ENCODE measurements around the gene PPP1R12C.
"Not testable (repeated sequence)": the region's sequence is repeated elsewhere in the genome, so short reads cannot be mapped to it uniquely, and the experiment has no call there.

Gene PPP1R12C

DNA sequence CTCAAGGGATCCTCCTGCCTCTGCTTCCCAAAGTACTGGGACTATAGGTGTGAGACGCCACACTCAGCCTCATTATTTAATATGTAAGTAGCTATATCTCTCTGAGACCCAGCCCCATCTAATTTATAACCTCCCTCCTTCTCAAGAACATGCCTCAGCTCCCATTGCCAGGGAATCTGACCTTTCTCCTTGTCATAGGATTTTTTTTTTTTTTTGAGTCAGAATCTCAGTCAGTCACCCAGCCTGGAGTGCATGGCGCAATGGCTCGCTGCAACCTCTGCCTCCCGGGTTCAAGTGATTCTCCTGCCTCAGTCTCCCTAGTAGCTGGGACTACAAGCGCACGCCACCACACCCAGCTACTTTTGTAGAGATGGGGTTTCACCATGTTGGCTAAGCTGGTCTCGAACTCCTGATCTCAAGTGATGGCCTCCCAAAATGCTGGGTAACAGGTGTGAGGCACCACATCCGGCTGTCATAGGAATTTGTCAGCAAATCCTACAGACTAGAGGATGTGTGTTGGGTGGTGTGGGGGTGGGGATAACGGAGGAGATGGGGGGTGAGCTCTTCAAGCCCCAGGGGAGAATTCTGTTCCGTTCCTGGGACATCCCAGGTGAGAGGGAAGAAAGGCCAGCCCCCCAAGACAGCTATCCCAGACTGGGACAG, 46.8 kb downstream of the PPP1R12C start:
- no peak for DNase-seq

DNA sequence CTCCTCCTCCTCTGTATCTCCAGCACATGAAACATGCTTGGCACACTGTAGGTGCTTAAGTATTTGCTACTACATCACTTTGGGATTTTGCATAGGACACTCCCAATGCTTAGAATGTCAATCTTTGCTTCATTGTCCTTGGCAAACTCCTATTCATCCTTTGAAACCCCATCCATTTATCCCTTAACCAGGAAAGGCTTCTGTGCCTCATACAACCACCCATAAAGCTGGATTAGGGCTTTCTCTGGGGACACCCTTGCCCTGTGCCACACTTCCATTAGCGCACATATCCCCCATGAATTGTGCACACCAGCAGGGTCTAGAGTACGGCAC, 47.6 kb downstream of the PPP1R12C start:
- no peak for DNase-seq

DNA sequence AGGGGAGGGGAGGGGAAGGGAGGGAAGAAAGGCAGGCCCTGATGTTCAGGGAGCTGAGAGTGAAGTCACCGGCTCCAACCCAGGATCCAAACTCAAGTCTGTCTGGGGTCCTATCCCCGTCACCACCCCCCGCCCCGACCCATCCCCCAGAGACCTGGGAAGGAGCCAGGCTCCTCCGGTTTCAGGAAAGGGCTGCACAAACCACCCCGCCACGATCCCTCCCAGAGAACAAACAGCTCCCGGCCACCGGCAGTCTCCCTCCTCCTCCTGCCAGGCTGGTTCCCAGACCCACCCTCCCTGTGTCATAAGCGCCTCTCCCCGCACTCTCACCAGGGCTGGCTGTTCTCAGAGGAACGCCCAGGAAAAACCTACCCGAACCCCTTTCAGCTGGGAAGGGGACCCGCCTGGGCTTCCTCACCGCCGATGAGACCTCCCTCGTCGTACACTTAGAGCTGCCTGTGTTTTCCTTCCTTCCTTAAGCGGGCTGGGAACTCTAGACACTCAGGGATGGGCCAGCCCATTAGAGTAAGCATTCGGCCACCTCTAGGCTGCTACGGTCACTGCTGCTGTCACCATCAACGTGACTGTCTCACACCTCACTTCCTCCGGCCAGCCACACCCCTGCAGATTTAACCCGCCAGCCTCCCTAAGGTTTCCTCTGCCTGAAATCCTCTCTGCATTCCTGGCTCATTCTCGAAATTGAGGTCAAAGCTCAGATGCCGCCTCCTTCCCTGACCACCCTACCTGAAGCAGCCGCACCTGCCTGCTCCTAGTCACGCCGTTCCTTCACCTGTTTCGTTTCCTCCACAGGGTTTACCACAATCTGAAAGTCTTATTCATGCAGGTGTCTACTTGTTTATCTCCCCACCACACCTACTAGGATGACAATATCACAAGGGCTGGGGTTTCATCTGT, 48.2 kb downstream of the PPP1R12C start:
- peak; percentile 8 for DNase-seq

DNA sequence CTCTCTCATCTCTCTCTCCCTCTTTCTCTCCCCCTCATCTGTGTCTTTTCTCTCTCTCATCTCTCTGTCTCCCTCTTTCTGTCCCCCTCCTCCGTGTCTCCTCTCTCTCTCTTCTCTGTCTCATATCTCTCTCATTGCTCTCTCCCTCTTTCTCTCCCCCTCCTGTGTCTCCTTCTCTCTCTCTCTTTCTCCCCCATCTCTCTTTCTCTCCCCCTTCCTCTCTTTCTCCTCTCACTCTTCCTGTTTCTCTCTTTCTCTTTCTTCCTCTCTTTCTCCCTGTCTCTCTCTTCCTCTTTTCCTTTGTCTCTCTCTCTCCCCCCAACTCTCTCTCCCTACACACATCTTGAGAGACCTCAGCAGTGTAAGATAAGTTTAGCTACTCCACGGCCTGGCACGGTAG, 49.6 kb downstream of the PPP1R12C start:
- no peak for DNase-seq

DNA sequence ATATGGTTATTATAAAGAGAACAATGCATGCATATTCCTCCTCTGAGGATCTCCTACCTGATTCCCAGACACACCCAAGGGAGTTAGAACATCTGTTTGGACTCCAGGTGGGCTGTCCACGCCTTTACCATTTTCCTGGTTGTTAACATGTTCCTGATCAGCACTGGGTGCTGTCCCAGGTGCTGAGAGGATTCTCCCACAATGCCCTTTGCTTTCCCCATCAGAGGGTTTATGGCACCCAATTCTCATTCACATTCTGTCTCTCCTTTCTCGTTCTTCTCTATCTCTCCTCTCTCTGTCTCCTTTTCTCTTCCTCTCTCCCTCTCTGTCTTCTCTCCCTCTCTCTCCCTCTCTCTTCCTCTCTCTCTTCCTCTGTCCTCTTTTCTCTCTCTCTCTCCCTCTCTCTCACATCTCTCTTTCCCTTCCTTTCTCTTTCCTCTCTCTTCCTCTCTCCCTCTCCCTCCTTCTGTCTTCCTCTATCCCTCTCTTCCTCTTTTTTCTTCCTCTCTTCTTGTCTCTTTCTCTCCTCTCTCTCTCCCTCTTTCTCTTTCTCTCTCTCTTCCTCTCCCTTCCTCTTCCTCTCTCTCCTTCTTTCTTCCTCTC, 51.2 kb downstream of the PPP1R12C start:
- no peak for DNase-seq

DNA sequence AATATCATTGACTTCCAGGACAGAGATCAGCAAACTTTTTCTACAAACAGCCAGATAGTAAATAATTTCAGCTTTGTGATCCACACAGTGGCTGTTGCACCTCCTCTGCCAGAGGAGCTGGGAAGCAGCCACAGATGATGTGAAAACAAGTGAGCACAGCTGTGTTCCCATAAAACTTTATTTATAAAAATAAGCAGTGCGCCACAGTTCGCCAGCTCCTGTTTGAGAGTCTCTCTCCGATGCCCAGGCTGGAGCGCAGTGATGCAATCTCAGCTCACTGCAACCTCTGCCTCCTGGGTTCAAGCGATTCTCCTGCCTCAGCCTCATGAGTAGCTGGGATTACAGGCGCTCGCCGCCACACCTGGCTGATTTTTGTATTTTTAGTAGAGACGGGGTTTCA, 51.9 kb downstream of the PPP1R12C start:
- not testable (repeated sequence) for DNase-seq

DNA sequence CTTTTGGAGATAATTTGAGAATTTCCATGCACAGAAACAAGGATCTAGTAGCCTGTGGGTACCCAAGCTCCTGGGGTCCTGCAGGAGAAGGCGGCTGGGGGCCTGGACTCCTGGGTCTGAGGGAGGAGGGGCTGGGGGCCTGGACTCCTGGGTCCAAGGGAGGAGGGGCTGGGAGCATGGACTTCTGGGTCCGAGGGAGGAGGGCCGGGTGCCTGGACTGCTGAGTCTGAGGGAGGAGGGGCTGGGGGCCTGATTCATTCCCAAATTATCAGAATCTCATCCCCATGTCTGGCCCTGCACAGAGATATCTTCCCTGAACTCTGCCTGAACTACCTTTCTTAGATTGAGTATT, 54.0 kb downstream of the PPP1R12C start:
- DNase-seq: no peak

DNA sequence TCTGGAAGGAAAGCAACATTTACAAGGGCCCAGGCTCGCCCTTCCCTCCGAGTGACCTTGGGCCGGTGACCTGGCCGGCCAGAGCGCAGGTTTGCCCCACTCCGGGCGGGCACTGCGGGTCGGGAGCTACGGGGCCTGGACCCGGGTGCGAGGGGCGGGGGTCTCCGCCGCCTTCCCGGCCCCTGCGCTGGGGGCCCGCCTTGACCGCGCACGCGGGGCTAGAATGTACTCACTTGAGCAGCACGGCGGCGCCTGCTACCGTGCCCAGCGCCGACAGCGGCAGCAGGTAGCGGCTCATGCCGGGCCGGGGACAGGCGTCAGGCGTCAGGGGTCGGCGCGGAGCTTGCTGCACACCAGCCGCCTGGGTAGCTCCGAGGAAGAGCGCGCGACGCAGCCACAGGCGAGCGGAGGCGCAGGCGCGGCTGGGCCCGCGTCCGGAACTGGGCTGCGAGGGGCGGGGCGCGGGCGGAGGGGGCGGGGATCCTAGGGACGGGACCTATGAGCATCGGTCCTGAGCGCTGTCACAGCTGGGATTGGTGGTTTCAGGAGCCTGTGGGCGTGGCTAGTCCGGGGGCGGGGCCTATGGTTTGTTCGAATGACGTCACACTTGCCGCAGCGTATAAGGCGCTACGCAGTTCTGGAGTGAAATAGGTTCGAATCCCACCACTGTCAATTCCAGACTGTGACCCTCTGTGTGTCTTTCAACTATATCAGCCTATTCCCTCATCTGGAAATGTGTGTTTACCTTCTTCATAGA, 54.5 kb downstream of the PPP1R12C start, which contains the start of gene RDH13:
RDH13 (minus strand) TSS at position 414 of the 757 bp plus-strand sequence; CDS start at position 298, 116 bp downstream.
- peak; percentile 98 for DNase-seq

DNA sequence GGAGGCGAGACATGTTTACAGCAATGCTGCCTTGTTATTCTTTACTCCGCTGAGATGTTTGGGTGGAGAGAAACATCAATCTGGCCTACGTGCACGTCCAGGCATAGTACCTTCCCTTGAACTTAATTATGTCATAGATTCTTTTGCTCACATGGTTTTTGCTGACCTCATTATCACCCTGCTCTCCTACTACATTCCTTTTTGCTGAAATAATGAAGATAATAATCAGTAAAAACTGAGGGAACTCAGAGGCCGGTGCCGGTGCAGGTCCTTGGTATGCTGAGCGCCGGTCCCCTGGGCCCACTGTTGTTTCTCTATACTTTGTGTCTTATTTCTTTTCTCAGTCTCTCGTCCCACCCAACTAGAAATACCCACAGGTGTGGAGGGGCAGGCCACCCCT, 57.1 kb downstream of the PPP1R12C start:
- DNase-seq: not testable (repeated sequence)

DNA sequence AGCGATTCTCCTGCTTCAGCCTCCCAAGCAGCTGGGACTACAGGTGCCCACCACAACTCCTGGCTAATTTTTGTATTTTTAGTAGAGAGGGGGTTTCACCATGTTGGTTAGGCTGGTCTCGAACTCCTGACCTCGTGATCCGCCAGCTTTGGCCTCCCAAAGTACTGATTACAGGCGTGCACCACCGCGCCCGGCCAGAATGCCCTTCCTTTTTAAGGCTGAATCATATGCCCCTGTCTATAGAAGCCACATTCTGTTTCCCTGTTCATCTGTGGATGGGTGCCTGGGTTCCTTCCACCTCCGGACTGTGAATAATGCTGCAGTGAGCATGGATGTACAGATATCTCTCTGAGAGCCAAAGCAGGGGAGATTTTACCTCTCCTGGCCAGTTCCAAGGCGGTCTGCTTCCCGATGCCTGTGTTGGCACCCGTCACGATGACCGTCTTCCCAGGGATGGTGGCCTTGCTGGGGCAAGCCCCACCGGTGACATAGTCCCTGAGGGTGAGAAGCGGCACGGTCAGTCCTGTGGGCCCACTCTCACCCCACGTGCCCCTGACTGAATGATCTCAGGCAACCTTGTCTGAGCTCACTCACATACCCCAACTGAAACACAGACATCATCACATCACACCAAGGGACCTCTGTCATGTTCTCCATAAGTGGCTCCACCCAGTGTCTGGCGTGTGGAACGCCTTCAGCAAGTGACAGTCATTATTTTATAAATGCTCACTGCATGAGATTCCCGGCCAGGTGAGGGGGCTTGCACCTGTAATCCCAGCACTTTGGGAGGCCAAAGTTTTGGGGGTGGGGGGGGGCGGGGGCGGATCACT, 58.4 kb downstream of the PPP1R12C start:
- no peak for DNase-seq

DNA sequence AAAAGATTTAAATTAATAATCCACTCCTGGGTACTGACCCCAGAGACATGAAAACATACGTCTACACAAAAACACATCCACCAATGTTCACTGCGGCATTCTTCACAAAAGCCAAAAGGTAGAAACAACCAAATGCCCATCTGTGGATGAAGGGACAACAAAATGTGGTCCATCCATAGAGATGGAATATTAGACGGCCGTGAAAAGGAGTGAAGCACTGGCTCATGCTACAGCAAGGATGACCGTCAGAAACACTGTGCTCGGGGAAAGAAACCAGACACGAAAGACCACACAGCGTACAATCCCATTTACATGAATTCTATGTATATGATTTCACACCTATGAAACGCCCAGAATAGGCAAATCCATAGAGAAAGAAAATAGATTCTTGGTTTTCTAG, 60.6 kb downstream of the PPP1R12C start:
- no peak for DNase-seq

DNA sequence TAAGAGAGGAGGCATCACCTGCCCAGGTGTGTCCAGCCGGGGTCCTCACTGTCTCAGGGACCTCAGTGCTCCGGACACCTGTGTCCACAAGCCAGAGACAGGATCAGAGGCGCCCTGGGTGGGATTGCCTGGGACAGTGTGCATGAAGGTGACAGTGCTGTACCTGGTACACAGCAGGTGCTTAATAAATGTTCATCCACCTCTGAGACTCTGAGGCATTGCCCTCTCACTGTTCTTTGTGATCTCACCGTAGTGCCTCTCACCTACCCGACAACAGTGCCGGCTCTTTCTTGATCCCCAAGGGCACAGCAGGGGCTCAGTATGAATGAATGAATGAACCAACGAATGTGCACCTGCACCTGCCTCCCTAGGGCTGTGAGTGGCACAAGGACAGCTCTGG, 63.7 kb downstream of the PPP1R12C start:
- DNase-seq: no peak

DNA sequence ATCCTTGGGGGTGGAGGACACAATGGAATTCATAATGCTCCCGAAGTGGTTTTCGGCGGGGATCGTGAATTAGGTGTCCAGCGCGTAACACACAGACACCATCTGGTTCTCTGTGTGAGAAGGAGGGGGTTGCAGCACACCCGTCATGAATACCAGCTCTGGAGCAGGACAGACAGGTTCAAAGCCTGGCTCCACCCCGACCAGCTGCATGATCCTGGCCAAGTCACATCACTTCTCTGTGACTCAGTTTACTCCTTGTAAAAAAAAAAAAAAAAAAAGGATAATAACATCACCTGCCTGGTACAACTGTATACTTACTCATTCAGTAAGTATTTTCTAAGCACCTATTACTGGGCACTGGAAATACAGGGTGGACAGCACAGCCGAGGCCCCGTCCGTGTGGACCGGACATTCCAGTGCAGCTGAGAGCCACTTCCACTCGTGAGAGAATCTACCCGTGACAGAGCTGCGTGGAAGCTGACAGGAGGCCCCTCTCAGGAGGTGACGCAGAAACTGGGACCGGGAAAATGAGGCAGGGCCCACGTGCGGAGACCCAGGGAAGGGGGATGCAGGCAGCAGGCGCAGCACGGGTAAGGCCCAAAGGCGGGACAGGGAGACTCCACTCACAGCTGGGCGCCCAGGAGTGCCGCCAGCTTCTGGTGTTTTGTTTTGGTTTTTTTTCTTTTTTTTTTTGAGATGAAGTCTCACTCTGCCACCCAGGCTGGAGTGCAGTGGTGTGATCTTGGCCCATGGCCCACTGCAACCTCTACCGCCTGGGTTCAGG, 66.5 kb downstream of the PPP1R12C start:
- no peak for DNase-seq

DNA sequence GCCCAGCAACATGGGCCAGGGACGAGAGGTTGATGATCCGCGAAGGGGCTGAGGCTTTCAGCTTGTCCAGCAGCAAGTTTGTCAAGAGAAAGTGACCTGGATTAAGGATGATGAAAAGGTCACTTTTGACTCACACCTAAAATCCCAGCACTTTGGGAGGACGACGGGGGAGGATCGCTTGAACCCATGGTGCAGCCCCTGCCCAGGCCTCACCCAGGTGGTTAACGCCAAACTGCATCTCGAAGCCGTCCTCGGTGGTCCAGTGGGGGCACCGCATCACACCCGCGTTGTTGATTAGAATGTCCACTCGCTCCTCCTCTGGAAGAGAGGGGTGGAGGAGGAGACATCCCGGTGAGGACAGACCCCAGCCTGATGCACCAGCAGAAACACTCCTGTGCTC, 69.0 kb downstream of the PPP1R12C start:
- DNase-seq: no peak

DNA sequence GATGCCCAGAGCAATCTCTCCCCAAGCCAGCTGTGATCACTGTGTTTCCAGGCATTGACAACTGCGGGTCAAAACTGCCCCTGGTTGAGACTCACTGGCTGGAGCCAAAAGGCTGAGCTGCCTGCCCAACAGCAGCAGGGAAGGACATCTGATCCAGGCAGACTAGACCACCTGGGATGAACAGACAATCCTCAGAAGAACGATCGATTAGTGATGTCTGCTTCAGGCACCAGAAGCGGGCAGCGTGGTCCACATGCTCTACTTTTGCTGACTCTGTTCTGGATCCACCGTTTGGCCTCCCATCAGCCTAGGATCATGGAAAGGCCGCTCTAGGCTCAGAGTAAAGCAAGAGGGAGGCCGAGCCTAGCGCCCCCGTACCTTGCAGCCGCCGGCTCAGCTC, 69.5 kb downstream of the PPP1R12C start:
- DNase-seq: no peak

DNA sequence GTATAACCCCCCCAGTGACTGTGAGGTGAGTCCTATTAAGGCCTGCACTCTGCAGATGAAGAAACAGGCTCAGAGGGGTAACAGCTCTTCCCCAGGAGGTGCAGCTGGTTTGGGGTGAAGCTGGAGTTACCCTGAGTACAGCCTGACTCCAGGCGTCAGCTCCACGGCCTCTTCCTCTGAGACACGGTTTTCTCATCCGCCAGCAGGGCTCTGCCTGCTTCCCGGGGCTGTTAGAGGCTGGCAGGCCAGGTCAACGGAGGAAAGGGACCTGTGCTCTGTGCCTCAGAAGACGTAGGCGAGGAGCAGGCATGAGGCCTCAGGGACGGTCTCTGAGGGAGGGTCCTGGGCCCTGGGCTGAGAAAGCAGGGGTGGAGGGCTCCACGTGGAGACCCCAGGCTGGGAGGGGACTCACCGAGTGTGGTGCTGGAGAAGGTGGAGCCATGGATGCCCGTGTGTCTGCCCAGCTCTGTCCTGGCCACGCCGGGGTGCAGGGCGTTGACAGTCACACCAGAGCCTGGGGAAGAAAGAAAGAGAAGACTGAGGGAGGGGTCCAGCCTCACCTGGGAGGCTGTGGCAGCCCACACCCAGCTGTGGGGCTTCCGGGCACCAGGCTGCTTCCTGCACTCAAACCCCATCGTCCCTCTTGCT, 70.3 kb downstream of the PPP1R12C start:
- no peak for DNase-seq

DNA sequence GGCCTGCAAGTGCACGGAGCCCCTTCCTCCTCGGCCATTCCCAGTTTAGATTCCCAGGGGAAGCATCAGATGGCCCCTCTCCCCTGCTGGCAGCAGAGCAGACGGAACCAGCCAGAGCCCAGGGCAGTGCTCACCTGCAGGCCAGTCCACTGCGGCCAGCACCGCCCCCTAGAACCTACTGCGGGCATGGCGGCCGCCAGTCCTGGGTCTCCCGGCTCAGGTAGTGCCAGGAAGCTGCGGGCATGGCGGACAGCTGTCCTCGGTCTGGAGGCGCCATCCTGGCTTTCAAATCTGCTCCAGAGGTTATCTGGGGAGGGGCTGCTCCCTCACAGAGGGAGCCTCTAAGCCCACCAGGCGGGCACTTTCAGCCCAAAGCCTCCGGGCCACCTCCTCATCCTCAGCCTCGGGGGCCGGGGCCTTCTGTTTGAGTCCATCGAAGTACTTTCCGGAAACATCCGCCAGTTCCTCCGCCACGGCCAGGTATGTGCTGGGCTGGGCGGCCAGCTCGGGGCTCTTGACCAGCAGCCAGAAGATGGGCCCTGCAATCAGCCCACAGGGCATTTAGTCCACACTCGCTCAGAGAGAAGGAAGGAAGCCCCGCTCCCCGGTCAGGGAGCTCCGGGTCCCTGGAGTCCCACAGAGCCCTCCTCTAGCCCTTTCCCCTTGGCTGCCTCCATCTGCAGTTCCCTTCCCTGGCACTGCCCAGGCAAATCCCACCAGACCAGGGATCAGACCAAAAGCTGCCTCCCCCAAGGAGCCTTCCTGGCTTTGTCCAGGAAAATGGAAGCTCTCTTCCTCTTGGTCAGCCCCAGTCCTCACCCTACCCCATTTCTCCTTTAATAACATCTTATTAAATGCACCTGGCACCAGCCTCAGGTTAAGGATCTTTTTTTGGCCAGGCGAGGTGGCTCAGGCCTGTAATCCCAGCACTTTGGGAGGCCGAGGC, 72.4 kb downstream of the PPP1R12C start:
- DNase-seq: no peak

DNA sequence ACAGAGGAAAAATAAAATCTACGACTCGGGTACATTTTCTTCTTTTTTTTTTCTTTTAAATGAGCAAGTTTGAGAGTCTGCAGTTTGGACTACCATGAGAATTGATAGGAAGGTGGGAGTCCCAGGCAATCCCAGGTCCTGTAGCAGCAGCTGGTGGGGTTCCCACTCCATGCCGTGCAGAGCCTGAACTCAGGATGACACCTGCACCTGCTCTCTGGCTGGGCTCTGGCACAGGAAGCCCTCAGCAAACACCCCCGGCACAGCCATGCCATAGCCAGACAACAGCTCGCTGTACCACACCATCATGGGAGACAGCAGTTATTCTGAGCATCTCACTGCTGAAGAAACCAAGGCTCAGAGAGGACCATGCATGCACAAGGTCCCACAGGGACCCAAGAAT, 73.2 kb downstream of the PPP1R12C start:
- no peak for DNase-seq

DNA sequence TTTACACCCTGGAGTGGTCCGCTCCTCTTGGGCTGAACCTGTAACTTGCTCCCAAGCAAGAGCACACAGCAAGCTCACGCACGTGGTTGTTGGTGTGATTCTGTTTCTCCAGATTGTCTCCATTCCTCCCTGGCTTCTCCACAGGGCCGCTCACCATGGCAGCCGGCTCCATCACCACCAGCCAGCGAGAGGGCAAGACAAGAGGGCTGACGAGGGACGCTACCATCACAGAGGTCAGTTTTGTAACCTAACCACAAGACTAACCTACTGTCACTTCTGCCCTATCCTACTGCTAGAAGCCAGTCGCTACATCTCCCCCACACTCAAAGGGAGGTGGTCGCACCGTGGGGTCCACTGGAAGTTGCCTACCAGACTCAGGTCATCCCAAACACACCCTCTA, 74.7 kb downstream of the PPP1R12C start:
- no peak for DNase-seq

DNA sequence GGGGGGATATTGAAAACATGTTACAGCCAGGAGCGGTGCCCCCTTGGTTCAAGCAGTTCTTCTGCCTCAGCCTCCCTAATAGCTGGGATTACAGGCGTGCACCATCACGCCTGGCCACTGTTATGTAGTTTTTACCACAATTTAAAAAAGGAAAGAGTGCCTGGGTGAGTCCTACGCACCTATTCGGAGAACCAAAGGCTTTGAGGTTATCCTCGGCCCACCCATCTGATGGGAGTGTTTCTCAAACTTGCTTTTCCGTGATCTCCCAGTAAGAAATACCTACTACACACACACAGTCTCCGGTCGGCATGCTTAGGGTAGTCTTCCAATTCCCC, 75.1 kb downstream of the PPP1R12C start:
- no peak for DNase-seq
